Stimulated activated naive CD8-positive, alpha-beta T cell treated with anti-CD3 and anti-CD28 coated beads, Interleukin-15, Interleukin-2, amounts not matched to agents 100 ng/mL and 50 ng/mL, for 24 hours (primary cell): ENCODE measurements around the gene ARHGAP24.
A peak's percentile ranks its signal among the peaks of the same experiment; 100 is the strongest.
"Not testable (repeated sequence)": the region's sequence is repeated elsewhere in the genome, so short reads cannot be mapped to it uniquely, and the experiment has no call there.

Experiments used
- H3K27ac Mint-ChIP-seq: one replicate; pipeline ENCODE4 v1.8.0; 2021; ENCODE audit warnings: mild to moderate bottlenecking, mixed read lengths
- H3K27me3 Mint-ChIP-seq: one replicate; pipeline ENCODE4 v1.8.0; 2021; ENCODE audit warnings: mixed read lengths
- H3K36me3 Mint-ChIP-seq: one replicate; pipeline ENCODE4 v1.8.0; 2021; ENCODE audit warnings: low read depth, mixed read lengths
- H3K4me1 Mint-ChIP-seq: one replicate; pipeline ENCODE4 v1.8.0; 2021; ENCODE audit warnings: low read depth, mixed read lengths
- H3K4me3 Mint-ChIP-seq: one replicate; pipeline ENCODE4 v1.8.0; 2021; ENCODE audit warnings: mild to moderate bottlenecking, mixed read lengths
- H3K9me3 Mint-ChIP-seq: one replicate; pipeline ENCODE4 v1.8.0; 2021; ENCODE audit warnings: mixed read lengths

Gene ARHGAP24

DNA sequence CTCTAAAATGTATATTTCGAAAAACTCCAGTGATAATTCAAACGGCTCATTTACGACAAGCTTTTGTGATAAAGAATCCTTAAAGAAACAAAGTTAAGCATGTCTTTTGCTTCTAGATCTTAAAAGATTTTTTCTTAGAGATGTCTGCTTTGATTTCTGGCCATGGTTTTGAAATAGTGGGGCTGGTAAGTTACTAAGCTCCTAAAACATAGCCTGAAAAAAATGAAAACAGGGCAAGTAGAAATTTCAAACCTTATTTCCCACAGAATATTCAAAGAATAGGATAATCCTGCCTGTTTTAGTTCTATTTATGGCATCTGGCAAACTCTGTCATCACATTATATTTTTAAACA is 318.3 kb downstream of the ARHGAP24 start:
- no peak overlapping the region for H3K4me3 Mint-ChIP-seq
- H3K36me3 Mint-ChIP-seq, result peaks cover 4% of the 10 kb centered on the region
- H3K9me3 Mint-ChIP-seq, result peaks cover 9% of the 10 kb centered on the region
- H3K4me1 Mint-ChIP-seq, result peaks cover 4% of the 10 kb centered on the region
- no peaks in the 10 kb centered on the region for H3K27me3 Mint-ChIP-seq
- no peak overlapping the region for H3K27ac Mint-ChIP-seq

DNA sequence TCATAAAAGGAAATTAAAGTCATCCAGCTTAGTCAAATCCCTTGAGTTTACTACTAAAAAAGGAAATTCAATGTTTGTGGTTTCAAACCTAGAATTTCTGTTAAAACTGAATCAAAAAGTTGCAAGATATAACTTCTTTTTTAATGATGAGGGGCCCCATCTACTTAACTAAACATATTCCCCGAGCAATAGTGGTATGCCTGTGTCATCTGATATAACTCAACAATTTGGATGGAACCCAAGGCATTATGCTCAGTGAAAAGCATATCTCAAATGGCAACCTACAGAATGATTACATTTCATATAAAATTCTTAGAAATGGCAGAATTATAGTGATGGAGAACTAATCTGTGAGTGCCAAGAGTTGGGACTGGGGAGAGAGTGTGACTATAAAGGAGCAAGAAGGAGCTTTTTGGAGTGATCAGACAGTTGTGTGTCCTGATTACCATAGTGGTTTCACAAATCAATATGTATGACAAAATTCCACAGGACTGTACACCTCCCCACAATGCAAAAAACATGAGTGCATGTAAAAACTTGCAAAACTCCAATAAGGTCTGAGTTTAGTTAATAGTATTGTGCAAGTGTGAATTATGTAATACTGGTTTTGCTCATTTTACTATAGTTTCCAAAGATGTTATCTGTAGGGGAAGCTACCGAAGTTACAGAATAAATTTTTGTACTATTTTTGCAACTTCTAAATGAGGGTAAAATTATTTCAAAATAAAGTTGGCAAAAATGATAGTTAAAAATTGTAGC is 323.2 kb downstream of the ARHGAP24 start:
- H3K9me3 Mint-ChIP-seq, result no peaks in the 10 kb centered on the region
- H3K36me3 Mint-ChIP-seq, result no peaks in the 10 kb centered on the region
- no peaks in the 10 kb centered on the region for H3K4me1 Mint-ChIP-seq
- no peak overlapping the region for H3K27ac Mint-ChIP-seq
- no peak overlapping the region for H3K4me3 Mint-ChIP-seq
- no peaks in the 10 kb centered on the region for H3K27me3 Mint-ChIP-seq

DNA sequence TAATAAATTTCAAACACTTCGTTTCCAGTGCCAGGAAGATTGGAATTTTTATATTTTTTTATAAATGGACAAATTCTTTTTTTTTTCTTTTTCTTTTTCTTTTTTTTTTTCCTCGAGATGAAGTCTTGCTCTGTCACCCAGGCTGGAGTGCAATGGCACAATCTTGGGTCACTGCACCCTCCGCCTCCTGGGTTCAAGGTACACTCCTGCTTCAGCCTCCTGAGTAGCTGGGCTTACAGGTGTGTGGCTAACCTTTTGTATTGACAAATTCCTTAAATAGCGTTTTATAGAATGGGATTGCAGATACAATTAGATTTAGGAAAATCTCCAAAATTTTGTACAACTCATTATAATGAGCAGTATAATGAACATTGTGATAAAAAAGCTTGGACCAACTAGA is 328.9 kb downstream of the ARHGAP24 start:
- no peaks in the 10 kb centered on the region for H3K36me3 Mint-ChIP-seq
- H3K9me3 Mint-ChIP-seq, result no peaks in the 10 kb centered on the region
- H3K27me3 Mint-ChIP-seq, result no peaks in the 10 kb centered on the region
- no peaks in the 10 kb centered on the region for H3K4me1 Mint-ChIP-seq
- H3K4me3 Mint-ChIP-seq, result no peak overlapping the region
- no peak overlapping the region for H3K27ac Mint-ChIP-seq

DNA sequence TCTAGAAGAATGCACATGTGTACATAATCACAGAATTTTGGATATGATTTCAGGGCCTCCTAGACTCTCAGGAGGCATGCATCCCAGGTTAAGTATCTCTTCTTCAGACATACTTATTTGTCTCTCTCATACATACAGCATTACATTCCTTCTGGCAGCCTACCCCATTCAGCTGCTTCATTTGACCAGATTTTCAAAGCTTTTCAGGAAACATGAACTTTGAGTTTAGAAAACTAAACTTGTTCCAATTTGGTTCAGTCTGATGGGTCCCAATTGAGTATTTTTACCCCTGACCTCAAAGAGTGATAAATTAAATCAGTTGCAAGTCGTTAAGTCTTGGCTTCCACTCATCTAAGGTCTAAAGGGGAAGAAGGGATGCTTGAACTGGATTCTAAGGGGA is 330.9 kb downstream of the ARHGAP24 start:
- no peaks in the 10 kb centered on the region for H3K4me1 Mint-ChIP-seq
- no peaks in the 10 kb centered on the region for H3K27me3 Mint-ChIP-seq
- no peak overlapping the region for H3K27ac Mint-ChIP-seq
- no peaks in the 10 kb centered on the region for H3K9me3 Mint-ChIP-seq
- no peaks in the 10 kb centered on the region for H3K36me3 Mint-ChIP-seq
- no peak overlapping the region for H3K4me3 Mint-ChIP-seq

DNA sequence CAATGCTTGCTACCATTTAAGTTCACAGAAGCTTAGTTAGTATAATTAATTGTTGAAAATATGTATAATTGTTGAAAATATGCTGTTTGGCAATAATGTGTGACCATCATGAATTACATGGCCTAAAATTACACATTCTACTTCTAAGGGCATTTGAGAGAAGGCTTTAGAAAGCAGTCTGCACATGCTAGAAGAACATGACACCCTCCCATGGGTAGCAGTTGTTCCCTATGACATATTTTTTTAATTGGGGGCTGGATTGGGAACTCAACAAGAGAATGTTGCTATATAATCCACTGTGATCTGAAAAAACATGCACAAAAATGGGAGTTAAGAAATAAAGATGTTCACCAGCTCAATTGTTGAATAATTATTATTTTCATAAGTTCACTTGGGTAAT is 331.4 kb downstream of the ARHGAP24 start:
- Mint-ChIP-seq H3K9me3 (no peaks in the 10 kb centered on the region), H3K4me3 (no peak overlapping the region), H3K27me3 (no peaks in the 10 kb centered on the region)

DNA sequence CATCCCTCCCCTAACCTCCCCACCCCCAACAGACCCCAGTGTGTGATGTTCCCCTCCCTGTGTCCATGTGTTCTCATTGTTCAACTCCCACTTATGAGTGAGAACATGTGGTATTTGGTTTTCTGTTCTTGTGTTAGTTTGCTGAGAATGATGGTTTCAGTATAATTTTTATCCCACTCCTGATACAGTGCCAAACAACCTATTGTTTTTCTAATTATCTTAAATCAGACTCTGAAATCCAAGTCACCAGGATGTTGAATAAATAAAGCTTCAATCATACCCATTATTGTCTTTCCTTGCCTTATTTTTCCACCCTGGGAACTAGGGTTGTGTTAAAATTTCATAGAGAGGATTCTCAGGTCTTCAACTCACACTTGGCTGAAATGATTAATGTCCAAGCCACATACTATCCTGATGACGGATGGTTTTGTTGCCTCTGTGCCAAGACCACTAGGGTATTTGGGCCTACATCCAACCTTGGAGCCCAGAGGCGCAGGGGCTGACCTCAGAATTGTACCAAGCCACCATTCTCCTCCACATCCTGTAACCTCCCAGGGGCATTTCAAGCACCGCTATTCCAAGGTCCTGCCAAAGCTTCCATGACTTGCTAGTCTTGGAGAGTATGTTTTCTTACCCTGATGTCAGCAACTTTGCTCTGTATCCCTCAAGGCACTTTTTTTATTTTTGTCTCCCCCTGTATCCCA is 332.4 kb downstream of the ARHGAP24 start:
- Mint-ChIP-seq H3K27me3 (no peaks in the 10 kb centered on the region), H3K27ac (no peak overlapping the region), H3K9me3 (no peaks in the 10 kb centered on the region), H3K4me3 (no peak overlapping the region), H3K4me1 (no peaks in the 10 kb centered on the region), H3K36me3 (no peaks in the 10 kb centered on the region)

More for the DNA sequence above, 331.4 kb downstream of the ARHGAP24 start:
- no peaks in the 10 kb centered on the region for H3K36me3 Mint-ChIP-seq
- H3K27ac Mint-ChIP-seq, result no peak overlapping the region
- no peaks in the 10 kb centered on the region for H3K4me1 Mint-ChIP-seq

DNA sequence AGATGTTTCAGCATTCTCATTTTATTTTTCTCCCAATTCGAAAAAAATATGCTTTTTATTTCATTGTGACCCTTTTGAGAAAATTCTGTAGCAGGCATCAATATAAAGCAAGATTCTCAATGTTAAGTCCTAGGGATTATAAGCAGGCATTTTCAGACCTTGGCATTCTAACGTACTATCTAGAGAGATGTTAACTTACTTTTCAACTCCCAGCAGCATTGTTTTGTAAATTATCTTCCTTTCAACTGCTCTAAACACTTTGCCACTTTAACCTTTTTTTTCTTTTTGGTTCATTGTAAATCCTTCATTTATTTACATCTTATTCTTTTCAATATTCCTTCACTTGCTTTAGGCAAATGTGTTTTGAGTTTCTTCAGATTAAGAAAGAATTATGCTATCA is 333.2 kb downstream of the ARHGAP24 start:
- Mint-ChIP-seq H3K27me3 (no peaks in the 10 kb centered on the region), H3K27ac (no peak overlapping the region), H3K4me3 (no peak overlapping the region), H3K9me3 (no peaks in the 10 kb centered on the region), H3K4me1 (no peaks in the 10 kb centered on the region), H3K36me3 (no peaks in the 10 kb centered on the region)

DNA sequence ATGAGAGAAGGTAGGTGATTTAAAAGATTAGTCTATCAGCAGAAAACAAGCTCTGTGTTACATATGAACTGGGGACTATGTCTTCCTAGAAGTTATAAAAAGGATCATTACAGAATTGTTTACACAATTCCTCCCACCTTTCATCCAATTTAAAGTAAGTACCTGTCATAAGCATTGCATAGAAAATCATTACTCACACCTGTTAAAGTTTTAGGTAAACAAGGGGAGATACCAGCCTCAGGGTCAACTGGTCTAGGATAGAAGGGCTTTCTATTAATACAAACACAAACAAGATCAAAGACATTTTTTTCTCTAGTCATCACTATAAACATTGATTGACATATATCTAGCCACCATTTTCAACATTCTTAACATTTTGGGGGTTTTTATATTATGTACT is 333.9 kb downstream of the ARHGAP24 start:
- Mint-ChIP-seq H3K36me3 (no peaks in the 10 kb centered on the region), H3K4me1 (no peaks in the 10 kb centered on the region), H3K27ac (no peak overlapping the region), H3K27me3 (no peaks in the 10 kb centered on the region), H3K9me3 (no peaks in the 10 kb centered on the region), H3K4me3 (no peak overlapping the region)

DNA sequence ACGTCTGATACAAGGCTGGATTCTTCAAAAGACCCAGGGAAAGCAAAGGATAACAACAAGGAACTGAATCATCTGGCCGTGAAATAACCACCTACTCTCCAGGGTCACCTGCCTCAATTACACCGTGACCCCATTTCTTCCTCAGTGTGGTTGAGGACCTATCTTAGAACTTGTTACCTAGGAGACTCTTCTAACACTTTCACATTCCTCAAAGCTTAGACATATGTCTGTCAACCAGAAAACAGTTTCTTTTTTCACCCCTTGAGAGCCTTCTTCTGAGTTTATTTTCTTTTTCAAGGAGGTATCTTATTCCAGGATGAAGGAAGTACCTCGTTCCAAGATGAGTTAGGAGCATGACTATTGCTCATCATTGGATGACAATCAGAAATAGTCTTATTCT is 337.8 kb downstream of the ARHGAP24 start:
- no peak overlapping the region for H3K27ac Mint-ChIP-seq
- peaks cover 5% of the 10 kb centered on the region for H3K9me3 Mint-ChIP-seq
- H3K4me1 Mint-ChIP-seq, result peaks cover 9% of the 10 kb centered on the region
- H3K36me3 Mint-ChIP-seq, result no peaks in the 10 kb centered on the region
- H3K4me3 Mint-ChIP-seq, result no peak overlapping the region
- H3K27me3 Mint-ChIP-seq, result no peaks in the 10 kb centered on the region

DNA sequence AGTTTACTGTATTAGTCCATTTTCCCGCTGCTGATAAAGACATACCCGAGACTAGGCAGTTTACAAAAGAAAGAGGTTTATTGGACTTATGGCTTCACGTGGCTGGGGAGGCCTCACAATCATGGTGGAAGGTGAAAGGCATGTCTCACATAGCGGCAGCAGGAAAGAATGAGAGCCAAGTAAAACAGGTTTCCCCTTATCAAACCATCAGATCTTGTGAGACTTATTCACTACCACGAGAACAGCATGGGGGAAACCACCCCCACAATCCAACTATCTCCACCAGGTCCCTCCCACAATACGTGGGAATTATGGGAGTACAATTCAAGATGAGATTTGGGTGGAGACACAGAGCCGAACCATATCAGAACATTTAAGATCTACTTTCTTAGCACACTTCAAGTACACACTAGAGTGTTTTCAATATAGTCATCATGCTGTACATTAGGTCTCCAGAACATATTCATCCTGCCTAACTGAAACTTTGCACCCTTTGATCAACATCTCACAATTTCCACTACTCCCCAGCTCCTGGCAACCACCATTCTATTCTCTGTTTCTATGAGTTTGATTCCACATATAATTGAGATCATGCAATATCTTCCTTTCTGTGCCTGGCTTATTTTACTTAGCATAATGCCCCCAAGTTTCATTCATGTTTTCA is 341.0 kb downstream of the ARHGAP24 start:
- peaks cover 9% of the 10 kb centered on the region for H3K4me1 Mint-ChIP-seq
- H3K4me3 Mint-ChIP-seq, result no peak overlapping the region
- peak overlapping the region; percentile 70 for H3K27ac Mint-ChIP-seq
- H3K9me3 Mint-ChIP-seq, result peaks cover 5% of the 10 kb centered on the region
- H3K27me3 Mint-ChIP-seq, result no peaks in the 10 kb centered on the region
- no peaks in the 10 kb centered on the region for H3K36me3 Mint-ChIP-seq

DNA sequence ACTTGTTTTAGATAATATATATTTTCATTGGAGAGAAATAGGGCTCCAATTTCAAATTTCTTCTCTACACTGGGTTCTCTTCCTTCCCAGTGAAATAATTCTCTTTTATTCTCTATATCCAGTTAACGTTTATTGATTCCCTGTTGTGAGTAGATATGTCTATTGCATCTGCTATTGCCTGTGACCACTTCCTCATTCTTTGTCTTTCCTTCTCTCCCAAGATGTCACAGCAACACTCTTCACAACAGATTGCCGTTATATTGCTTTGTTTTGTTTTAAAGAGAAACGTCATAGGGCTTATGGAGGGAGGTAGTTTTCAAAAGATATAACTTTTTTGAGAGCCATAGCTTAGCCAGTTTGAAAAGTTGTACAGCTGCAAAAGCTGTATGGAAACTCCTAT is 343.8 kb downstream of the ARHGAP24 start:
- peaks cover 5% of the 10 kb centered on the region for H3K9me3 Mint-ChIP-seq
- H3K27me3 Mint-ChIP-seq, result no peaks in the 10 kb centered on the region
- H3K36me3 Mint-ChIP-seq, result no peaks in the 10 kb centered on the region
- H3K27ac Mint-ChIP-seq, result no peak overlapping the region
- H3K4me1 Mint-ChIP-seq, result peaks cover 9% of the 10 kb centered on the region
- H3K4me3 Mint-ChIP-seq, result no peak overlapping the region

DNA sequence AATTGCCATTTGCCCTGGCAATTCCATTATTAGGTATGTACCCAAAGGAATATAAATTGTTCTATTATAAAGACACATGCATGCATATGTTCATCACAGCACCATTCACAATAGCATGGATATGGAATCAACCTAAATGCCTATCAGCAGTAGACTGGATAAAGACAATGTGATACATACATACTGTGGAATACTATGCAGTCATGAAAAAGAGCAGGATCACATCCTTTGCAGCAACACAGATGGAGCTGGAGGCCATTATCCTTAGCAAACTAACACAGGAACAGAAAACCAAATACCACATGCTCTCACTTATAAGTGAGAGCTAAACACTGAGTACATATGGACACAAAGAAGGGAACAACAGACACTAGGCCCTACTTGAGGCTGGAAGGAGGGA is 345.2 kb downstream of the ARHGAP24 start:
- not testable (repeated sequence) for H3K27ac Mint-ChIP-seq, H3K36me3 Mint-ChIP-seq, H3K9me3 Mint-ChIP-seq, H3K4me1 Mint-ChIP-seq, H3K4me3 Mint-ChIP-seq, H3K27me3 Mint-ChIP-seq

DNA sequence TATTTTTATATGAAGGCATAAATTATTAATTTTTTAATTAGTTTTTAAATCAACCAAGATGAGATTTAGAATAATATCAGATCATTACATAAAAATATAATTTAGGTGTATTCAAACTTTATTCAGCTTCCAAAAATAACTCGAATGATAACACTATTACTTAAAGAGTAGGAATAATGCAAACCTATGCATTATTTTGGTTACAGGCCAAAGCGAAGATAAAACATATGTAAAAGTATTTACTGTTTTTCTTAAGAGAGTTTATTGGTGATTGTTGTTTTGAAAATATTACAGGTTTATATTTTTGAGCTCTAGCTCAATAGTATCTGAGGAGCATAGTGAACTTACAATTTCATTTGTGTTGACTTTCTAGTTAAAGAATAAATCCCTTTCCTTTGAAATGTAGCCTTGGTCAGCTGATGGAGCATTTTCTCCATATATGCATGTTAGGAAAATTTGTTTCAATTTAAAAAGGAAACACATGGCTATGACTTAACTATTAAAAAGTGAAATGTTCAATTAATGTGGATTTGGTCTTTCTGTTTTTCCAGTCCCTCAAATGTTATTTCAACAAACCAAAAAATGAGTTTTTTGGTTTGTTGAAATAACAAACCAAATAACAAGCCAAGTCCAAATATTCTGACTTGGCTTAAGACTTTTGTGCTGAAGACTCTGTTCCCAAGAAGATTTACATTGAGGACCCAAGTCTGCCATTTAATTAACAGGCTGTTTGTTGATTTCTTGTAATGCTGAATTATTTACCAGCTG is 346.9 kb downstream of the ARHGAP24 start:
- H3K4me1 Mint-ChIP-seq, result peaks cover 9% of the 10 kb centered on the region
- no peaks in the 10 kb centered on the region for H3K27me3 Mint-ChIP-seq
- no peaks in the 10 kb centered on the region for H3K36me3 Mint-ChIP-seq
- H3K4me3 Mint-ChIP-seq, result no peak overlapping the region
- H3K27ac Mint-ChIP-seq, result no peak overlapping the region
- H3K9me3 Mint-ChIP-seq, result no peaks in the 10 kb centered on the region

DNA sequence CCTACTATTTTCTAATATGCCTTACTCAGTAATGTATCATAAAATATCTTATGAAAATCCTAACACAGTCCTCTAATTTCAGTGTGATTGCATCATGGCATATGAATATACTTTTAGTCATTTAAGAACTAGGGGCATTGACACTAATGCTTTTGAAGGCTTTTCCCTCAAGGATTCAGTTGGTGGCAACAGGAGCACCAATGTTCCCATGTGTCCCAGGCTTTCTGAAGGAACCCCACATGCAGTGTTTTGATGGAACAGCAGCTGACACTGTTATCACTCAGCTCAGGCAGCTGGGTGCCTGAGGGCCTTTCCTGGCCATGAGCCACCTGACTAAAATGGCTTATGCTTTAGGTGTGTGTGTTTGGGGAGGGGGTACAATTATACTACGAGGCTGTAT is 348.3 kb downstream of the ARHGAP24 start:
- Mint-ChIP-seq H3K9me3 (no peaks in the 10 kb centered on the region), H3K4me1 (peaks cover 9% of the 10 kb centered on the region), H3K27me3 (no peaks in the 10 kb centered on the region), H3K4me3 (no peak overlapping the region), H3K27ac (no peak overlapping the region), H3K36me3 (no peaks in the 10 kb centered on the region)
